Gastrocnemius medialis (tissue), 4 donors: Measurements from ENCODE around the gene MAML2.

Experiments
- POLR2A ChIP-seq, 2 donors: fragments of 450-650 bp; IDR thresholded peaks; one replicate each; pipeline ENCODE4 v1.6.1; 2017; ENCODE audit warnings: antibody characterized with exemption in 2 of 2, mild to moderate bottlenecking in 2 of 2, moderate library complexity in 2 of 2
- TF ChIP-seq, protein P1 (sequence below), 5 experiments: fragments of 450-650 bp in 3 of 5; fragments of 200-600 bp in 2 of 5; sonication (generic) in 2 of 5; IDR thresholded peaks in 4 of 5; conservative IDR thresholded peaks in 1 of 5; 1 replicate in 4 of 5; 2 replicates in 1 of 5; pipeline ENCODE4 v1.5.1; 2016 to 2019; ENCODE audit warnings: antibody characterized with exemption in 5 of 5, mild to moderate bottlenecking in 3 of 5, moderate library complexity in 3 of 5

DNA sequence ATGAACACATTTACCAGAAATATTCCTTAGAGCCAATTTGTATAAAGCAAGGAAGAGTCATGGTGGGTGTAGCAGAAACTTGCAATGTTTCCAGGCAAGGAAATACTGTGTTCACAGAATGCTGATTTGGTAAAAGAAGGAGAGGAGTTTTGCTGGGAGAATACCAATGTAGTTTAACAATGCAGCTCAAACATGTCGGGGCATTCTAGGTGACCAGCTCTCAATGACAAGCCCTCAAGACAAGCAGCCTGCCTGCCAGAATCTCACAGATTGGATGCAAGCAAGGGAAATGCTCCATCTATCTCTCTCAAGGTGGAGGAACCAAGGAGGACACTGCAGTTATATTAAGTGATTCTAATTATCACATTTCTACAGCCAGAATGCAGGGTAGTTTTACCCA is 190.4 kb downstream of the MAML2 start:
- TF ChIP-seq, protein P1, sequence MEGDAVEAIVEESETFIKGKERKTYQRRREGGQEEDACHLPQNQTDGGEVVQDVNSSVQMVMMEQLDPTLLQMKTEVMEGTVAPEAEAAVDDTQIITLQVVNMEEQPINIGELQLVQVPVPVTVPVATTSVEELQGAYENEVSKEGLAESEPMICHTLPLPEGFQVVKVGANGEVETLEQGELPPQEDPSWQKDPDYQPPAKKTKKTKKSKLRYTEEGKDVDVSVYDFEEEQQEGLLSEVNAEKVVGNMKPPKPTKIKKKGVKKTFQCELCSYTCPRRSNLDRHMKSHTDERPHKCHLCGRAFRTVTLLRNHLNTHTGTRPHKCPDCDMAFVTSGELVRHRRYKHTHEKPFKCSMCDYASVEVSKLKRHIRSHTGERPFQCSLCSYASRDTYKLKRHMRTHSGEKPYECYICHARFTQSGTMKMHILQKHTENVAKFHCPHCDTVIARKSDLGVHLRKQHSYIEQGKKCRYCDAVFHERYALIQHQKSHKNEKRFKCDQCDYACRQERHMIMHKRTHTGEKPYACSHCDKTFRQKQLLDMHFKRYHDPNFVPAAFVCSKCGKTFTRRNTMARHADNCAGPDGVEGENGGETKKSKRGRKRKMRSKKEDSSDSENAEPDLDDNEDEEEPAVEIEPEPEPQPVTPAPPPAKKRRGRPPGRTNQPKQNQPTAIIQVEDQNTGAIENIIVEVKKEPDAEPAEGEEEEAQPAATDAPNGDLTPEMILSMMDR (IDR thresholded peaks at IDR 0.05 in 4 of 5, conservative IDR thresholded peaks at IDR 0.05 in 1 of 5), result no peak
- TF ChIP-seq POLR2A (IDR thresholded peaks at IDR 0.05), result no peak
